Prostate gland (tissue), 2 donors: ENCODE results near the gene S100A5.

Source experiments
- CTCF ChIP-seq, 4 experiments: fragments of 200-600 bp in 2 of 4; fragments of 450-650 bp in 2 of 4; sonication (generic) in 2 of 4; IDR thresholded peaks; 1 replicate in 3 of 4; 2 replicates in 1 of 4; pipeline ENCODE4 v1.5.1; 2016 to 2019; ENCODE audit warnings: antibody characterized with exemption in 4 of 4, mild to moderate bottlenecking in 2 of 4, moderate library complexity in 2 of 4
- POLR2A ChIP-seq: fragments of 450-650 bp; IDR thresholded peaks from one replicate; pipeline ENCODE4 v1.6.1; 2016; ENCODE audit warnings: antibody characterized with exemption, mild to moderate bottlenecking

GRCh38 chr1:153539395-153540093, 1.2 kb downstream of the S100A5 start:
- TF ChIP-seq POLR2A, result no peak
- no peak for TF ChIP-seq CTCF (IDR thresholded peaks at IDR 0.05)
